ENCODE data around the gene XIRP2. TPM values are rescaled to one million over a fixed set of nuclear protein-coding genes. Genes with fewer than 3 reads are reported as not detected.
"Not testable (repeated sequence)": the region's sequence is repeated elsewhere in the genome, so short reads cannot be mapped to it uniquely, and the experiment has no call there.

Gene XIRP2
- total and polyA plus RNA-seq, 10 of the 15 experiments (the other 5 are each of a cell fraction or from before 2014, with no cell fraction given), result 0.03 TPM; not detected in 9

DNA sequence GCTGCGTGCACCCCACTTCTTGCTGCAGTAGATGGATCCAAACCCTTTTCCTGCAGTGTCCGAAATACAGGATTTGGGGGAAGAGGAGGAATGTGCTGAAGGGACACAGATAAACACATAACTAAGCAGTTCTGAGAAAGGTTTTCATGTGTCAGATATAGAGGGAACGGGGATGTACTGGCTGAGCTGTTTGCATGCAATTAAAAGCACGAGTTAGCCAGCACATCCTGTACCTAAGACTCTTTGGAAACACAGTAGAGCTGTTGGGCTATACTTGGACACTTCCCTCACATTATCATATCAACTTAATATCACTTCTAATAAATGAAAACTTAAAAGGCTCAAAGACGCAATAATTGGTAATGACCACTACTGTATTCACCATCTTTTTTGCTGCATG is 377.4 kb downstream of the XIRP2 start (continued):
- TF ChIP-seq RAD21 (IDR thresholded peaks at IDR 0.05; ENCODE audit: insufficient read depth, low read depth, low read length) (no peak), NRF1 (conservative IDR thresholded peaks at IDR 0.05; ENCODE audit: low read depth, low read length) (no peak), SP1 (IDR thresholded peaks at IDR 0.05; ENCODE audit: low read depth, low read length) (no peak), BMI1 (IDR thresholded peaks at IDR 0.05; ENCODE audit: borderline replicate concordance) (no peak), NFYA (IDR thresholded peaks at IDR 0.05; ENCODE audit: borderline replicate concordance, low read depth, low read length) (no peak), ZNF24 (IDR thresholded peaks at IDR 0.05) (no peak), IKZF1 (conservative IDR thresholded peaks at IDR 0.05) (no peak), ZBED1 (IDR thresholded peaks at IDR 0.05; ENCODE audit: borderline replicate concordance) (no peak), YBX1 (IDR thresholded peaks at IDR 0.05) (no peak)
- TF ChIP-seq, protein P1, sequence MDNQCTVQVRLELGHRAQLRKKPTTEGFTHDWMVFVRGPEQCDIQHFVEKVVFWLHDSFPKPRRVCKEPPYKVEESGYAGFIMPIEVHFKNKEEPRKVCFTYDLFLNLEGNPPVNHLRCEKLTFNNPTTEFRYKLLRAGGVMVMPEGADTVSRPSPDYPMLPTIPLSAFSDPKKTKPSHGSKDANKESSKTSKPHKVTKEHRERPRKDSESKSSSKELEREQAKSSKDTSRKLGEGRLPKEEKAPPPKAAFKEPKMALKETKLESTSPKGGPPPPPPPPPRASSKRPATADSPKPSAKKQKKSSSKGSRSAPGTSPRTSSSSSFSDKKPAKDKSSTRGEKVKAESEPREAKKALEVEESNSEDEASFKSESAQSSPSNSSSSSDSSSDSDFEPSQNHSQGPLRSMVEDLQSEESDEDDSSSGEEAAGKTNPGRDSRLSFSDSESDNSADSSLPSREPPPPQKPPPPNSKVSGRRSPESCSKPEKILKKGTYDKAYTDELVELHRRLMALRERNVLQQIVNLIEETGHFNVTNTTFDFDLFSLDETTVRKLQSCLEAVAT (IDR thresholded peaks at IDR 0.05), result no peak
- TF ChIP-seq, protein P2, sequence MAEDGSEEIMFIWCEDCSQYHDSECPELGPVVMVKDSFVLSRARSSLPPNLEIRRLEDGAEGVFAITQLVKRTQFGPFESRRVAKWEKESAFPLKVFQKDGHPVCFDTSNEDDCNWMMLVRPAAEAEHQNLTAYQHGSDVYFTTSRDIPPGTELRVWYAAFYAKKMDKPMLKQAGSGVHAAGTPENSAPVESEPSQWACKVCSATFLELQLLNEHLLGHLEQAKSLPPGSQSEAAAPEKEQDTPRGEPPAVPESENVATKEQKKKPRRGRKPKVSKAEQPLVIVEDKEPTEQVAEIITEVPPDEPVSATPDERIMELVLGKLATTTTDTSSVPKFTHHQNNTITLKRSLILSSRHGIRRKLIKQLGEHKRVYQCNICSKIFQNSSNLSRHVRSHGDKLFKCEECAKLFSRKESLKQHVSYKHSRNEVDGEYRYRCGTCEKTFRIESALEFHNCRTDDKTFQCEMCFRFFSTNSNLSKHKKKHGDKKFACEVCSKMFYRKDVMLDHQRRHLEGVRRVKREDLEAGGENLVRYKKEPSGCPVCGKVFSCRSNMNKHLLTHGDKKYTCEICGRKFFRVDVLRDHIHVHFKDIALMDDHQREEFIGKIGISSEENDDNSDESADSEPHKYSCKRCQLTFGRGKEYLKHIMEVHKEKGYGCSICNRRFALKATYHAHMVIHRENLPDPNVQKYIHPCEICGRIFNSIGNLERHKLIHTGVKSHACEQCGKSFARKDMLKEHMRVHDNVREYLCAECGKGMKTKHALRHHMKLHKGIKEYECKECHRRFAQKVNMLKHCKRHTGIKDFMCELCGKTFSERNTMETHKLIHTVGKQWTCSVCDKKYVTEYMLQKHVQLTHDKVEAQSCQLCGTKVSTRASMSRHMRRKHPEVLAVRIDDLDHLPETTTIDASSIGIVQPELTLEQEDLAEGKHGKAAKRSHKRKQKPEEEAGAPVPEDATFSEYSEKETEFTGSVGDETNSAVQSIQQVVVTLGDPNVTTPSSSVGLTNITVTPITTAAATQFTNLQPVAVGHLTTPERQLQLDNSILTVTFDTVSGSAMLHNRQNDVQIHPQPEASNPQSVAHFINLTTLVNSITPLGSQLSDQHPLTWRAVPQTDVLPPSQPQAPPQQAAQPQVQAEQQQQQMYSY (CRISPR knock-in tag; IDR thresholded peaks at IDR 0.05), result no peak
- TF ChIP-seq, protein P3, sequence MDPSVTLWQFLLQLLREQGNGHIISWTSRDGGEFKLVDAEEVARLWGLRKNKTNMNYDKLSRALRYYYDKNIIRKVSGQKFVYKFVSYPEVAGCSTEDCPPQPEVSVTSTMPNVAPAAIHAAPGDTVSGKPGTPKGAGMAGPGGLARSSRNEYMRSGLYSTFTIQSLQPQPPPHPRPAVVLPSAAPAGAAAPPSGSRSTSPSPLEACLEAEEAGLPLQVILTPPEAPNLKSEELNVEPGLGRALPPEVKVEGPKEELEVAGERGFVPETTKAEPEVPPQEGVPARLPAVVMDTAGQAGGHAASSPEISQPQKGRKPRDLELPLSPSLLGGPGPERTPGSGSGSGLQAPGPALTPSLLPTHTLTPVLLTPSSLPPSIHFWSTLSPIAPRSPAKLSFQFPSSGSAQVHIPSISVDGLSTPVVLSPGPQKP (IDR thresholded peaks at IDR 0.05; ENCODE audit: low read depth, low read length), result no peak

DNA sequence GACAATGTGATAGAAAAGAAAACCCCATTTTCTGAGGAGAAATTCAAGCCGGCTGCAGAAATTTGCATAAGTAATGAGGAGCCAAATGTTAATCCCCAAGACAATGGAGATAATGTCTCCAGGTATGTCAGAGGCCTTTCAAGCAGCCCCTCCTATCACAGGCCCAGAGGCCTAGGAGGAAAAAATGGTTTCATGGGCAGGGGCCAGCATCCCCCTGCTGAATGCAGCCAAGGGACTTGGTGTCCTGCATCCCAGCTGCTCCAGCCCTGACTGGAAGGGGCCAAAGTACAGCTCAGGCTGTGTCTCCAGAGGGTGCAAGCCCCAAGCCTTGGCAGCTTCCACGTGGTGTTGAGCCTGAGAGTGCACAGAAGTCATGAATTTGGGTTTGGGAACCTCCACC is 380.0 kb downstream of the XIRP2 start:
- 47% methylated on average over 2 of the region's 2 CpGs for WGBS (ENCODE audit: insufficient coverage, insufficient replicate concordance, low lambda C conversion rate, missing lambda C conversion rate)
- H3K9me3 ChIP-seq (replicated peaks; ENCODE audit: control insufficient read depth, insufficient read depth, low read length); H3K4me1 ChIP-seq (ENCODE audit: control insufficient read depth, insufficient read depth, low read length); H2AFZ ChIP-seq (ENCODE audit: control insufficient read depth, low read depth, low read length); H3K27me3 ChIP-seq (replicated peaks in 1 of 2; ENCODE audit: control insufficient read depth in 2 of 2, insufficient read depth in 2 of 2, low read length in 1 of 2); ATAC-seq; BruUV-seq (replicated peaks); H3K79me2 ChIP-seq (ENCODE audit: control insufficient read depth, insufficient read depth, low read length); intact Hi-C loops (cut with micrococcal nuclease; ENCODE audit: unreplicated experiment); DNase-seq (ENCODE audit: low read depth, low spot score); H4K20me1 ChIP-seq (ENCODE audit: control insufficient read depth, insufficient read depth); CTCF ChIA-PET; FAIRE-seq; H3K27ac ChIP-seq (ENCODE audit: control insufficient read depth, insufficient read depth); H3K36me3 ChIP-seq (ENCODE audit: control insufficient read depth in 2 of 2, insufficient read depth in 2 of 2, low read length in 1 of 2); POLR2A ChIA-PET; H3K9ac ChIP-seq (ENCODE audit: control insufficient read depth, insufficient read depth, low read length); in situ Hi-C loops (cut with MboI); H3K4me2 ChIP-seq (ENCODE audit: control insufficient read depth, insufficient read depth); SMC1A ChIA-PET (ENCODE audit: uncharacterized antibody, unreplicated experiment); RAD21 ChIA-PET (ENCODE audit: unreplicated experiment); H3K4me3 ChIP-seq: not testable (repeated sequence)
